Neural progenitor cell (in vitro differentiated cells): ENCODE results near the gene UBL7. TPM values are rescaled to one million over a fixed set of nuclear protein-coding genes. Genes with fewer than 3 reads are reported as not detected.

Experiments
- DNase-seq: peaks from one replicate; pipeline ENCODE4 v3.0.0-alpha.2; 2016; ENCODE audit warnings: low spot score
- H2AFZ ChIP-seq: fragments of 200-600 bp; sonication (generic); replicated peaks from 2 replicates; pipeline ENCODE4 v1.6.1; 2016; ENCODE audit warnings: antibody characterized with exemption
- H3F3A ChIP-seq: fragments of 200-600 bp; sonication (generic); 2 replicates; pipeline ENCODE4 v1.6.1; 2016; ENCODE audit warnings: antibody characterized with exemption, low read depth
- H3K27ac ChIP-seq: fragments of 200-600 bp; sonication (generic); 2 replicates; pipeline ENCODE4 v1.5.1; 2016; ENCODE audit warnings: mild to moderate bottlenecking
- H3K27me3 ChIP-seq: fragments of 200-600 bp; sonication (generic); 2 replicates; pipeline ENCODE4 v1.6.1; 2016; ENCODE audit warnings: mild to moderate bottlenecking, moderate library complexity
- H3K36me3 ChIP-seq: fragments of 200-600 bp; sonication (generic); 2 replicates; pipeline ENCODE4 v1.5.1; 2016
- H3K4me1 ChIP-seq: fragments of 200-600 bp; sonication (generic); 2 replicates; pipeline ENCODE4 v1.6.1; 2016; ENCODE audit warnings: mixed run types
- H3K4me2 ChIP-seq: fragments of 200-600 bp; sonication (generic); 2 replicates; pipeline ENCODE4 v1.6.1; 2016
- H3K4me3 ChIP-seq: fragments of 200-600 bp; sonication (generic); 2 replicates; pipeline ENCODE4 v1.5.1; 2016
- H3K79me2 ChIP-seq: fragments of 200-600 bp; sonication (generic); 2 replicates; pipeline ENCODE4 v1.6.1; 2016; ENCODE audit warnings: low read depth
- H3K9ac ChIP-seq: fragments of 200-600 bp; sonication (generic); 2 replicates; pipeline ENCODE4 v1.6.1; 2016
- H3K9me3 ChIP-seq: fragments of 200-600 bp; sonication (generic); 2 replicates; pipeline ENCODE4 v1.5.1; 2016; ENCODE audit warnings: low read depth
- H4K20me1 ChIP-seq: fragments of 200-600 bp; sonication (generic); 2 replicates; pipeline ENCODE4 v1.6.1; 2016; ENCODE audit warnings: low read depth
- H3K27ac Mint-ChIP-seq: 3 replicates; pipeline ENCODE4 v1.8.0; 2021; ENCODE audit warnings: mixed read lengths
- H3K27me3 Mint-ChIP-seq: 2 replicates; pipeline ENCODE4 v1.8.0; 2022; ENCODE audit warnings: low read depth, mild to moderate bottlenecking, inconsistent platforms, moderate library complexity, mixed read lengths; ENCODE audit not compliant: insufficient read depth
- H3K36me3 Mint-ChIP-seq: 3 replicates; pipeline ENCODE4 v1.8.0; 2021; ENCODE audit warnings: mixed read lengths
- H3K4me1 Mint-ChIP-seq: 3 replicates; pipeline ENCODE4 v1.8.0; 2021; ENCODE audit warnings: mixed read lengths
- H3K4me3 Mint-ChIP-seq: 3 replicates; pipeline ENCODE4 v1.8.0; 2021; ENCODE audit warnings: mild to moderate bottlenecking, moderate library complexity, mixed read lengths
- H3K9me3 Mint-ChIP-seq: 3 replicates; pipeline ENCODE4 v1.8.0; 2020; ENCODE audit warnings: mixed read lengths
- EZH2 ChIP-seq: fragments of 200-600 bp; sonication (generic); IDR thresholded peaks from 2 replicates; pipeline ENCODE4 v1.6.1; 2017; ENCODE audit warnings: antibody characterized with exemption, mild to moderate bottlenecking, moderate library complexity
- EZH2phosphoT487 ChIP-seq: fragments of 200-600 bp; sonication (generic); IDR thresholded peaks from 2 replicates; pipeline ENCODE4 v1.6.1; 2017; ENCODE audit warnings: antibody characterized with exemption
- total RNA-seq: library from RNA; depleted of rRNA; stranded (reverse); fragments of >200 nt; gene quantifications from 2 replicates; pipeline ENCODE4 v1.2.3, GENCODE V29; 2015; ENCODE audit warnings: low replicate concordance
- TF ChIP-seq, protein P1 (sequence below): fragments of 200-600 bp; sonication (generic); IDR thresholded peaks from 2 replicates; pipeline ENCODE4 v1.5.1; 2017; ENCODE audit warnings: antibody characterized with exemption, mild to moderate bottlenecking

The UBL7 gene
- total RNA-seq, 1 donor from 2014 or later: 60.4 TPM

DNA sequence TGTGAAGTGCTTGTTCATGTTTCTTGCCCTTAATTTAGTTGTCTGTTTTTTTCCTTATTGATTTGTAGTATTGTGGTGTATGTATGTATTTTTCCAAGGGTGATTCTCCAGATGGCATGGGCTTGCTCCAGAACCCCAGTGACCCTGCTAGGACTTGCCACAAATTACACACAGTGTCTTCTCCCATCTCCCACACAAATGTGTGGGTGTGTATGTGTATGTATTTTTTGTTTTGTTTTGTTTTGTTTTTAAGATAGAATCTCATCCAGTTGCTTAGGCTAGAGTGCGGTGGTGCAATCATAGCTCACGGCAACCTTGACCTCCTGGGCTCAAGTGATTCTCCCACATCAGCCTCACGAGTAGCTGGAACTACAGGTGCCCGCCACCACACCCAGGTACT is 43.9 kb upstream of the UBL7 start:
- Mint-ChIP-seq H3K36me3 (peaks cover 11% of the 10 kb centered on the region), H3K4me3 (no peak overlapping the region), H3K27ac (no peak overlapping the region), H3K27me3 (peaks cover 4% of the 10 kb centered on the region), H3K9me3 (no peaks in the 10 kb centered on the region), H3K4me1 (no peaks in the 10 kb centered on the region)
- no peaks in the 10 kb centered on the region for H3K4me1 ChIP-seq
- no peak for TF ChIP-seq EZH2phosphoT487
- no peak for TF ChIP-seq EZH2
- TF ChIP-seq, protein P1, sequence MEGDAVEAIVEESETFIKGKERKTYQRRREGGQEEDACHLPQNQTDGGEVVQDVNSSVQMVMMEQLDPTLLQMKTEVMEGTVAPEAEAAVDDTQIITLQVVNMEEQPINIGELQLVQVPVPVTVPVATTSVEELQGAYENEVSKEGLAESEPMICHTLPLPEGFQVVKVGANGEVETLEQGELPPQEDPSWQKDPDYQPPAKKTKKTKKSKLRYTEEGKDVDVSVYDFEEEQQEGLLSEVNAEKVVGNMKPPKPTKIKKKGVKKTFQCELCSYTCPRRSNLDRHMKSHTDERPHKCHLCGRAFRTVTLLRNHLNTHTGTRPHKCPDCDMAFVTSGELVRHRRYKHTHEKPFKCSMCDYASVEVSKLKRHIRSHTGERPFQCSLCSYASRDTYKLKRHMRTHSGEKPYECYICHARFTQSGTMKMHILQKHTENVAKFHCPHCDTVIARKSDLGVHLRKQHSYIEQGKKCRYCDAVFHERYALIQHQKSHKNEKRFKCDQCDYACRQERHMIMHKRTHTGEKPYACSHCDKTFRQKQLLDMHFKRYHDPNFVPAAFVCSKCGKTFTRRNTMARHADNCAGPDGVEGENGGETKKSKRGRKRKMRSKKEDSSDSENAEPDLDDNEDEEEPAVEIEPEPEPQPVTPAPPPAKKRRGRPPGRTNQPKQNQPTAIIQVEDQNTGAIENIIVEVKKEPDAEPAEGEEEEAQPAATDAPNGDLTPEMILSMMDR: no peak
- no peaks in the 10 kb centered on the region for H3K79me2 ChIP-seq
- H4K20me1 ChIP-seq: no peaks in the 10 kb centered on the region
- H3K9me3 ChIP-seq: no peaks in the 10 kb centered on the region
- H3K4me3 ChIP-seq: no peak overlapping the region
- H3K9ac ChIP-seq: no peak overlapping the region
- H3K4me2 ChIP-seq: no peak overlapping the region
- H2AFZ ChIP-seq: no peak overlapping the region
- no peaks in the 10 kb centered on the region for H3F3A ChIP-seq
- no peak for DNase-seq
- no peak overlapping the region for H3K27ac ChIP-seq
- H3K27me3 ChIP-seq: no peaks in the 10 kb centered on the region
- no peaks in the 10 kb centered on the region for H3K36me3 ChIP-seq

DNA sequence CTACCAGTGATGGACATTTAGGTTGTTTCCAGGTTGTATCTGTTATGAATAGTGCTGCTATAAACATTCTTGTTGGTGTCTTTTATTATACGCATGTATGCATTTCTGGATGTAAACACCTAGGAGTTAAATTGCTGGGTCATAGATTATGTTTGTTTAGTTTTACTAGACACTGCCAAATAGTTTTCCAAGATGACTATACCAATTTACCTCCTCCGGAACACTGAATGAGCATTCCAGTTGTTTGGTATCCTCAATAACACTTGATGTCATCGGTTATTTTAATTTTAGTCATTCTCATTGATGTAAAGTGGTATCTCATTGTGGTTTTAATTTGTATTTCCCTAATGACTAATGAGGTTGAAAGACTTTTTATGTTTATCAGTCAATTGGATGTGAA is 43.5 kb upstream of the UBL7 start:
- TF ChIP-seq EZH2 (no peak), EZH2phosphoT487 (no peak)
- TF ChIP-seq, protein P1: no peak
- H2AFZ ChIP-seq: no peak overlapping the region
- DNase-seq: no peak
- no peaks in the 10 kb centered on the region for H4K20me1 ChIP-seq
- Mint-ChIP-seq H3K4me1 (no peaks in the 10 kb centered on the region), H3K9me3 (no peaks in the 10 kb centered on the region), H3K27ac (no peak overlapping the region), H3K27me3 (peaks cover 4% of the 10 kb centered on the region), H3K4me3 (no peak overlapping the region), H3K36me3 (peaks cover 11% of the 10 kb centered on the region)
- H3K9me3 ChIP-seq: no peaks in the 10 kb centered on the region
- no peaks in the 10 kb centered on the region for H3K79me2 ChIP-seq
- H3K36me3 ChIP-seq: no peaks in the 10 kb centered on the region
- no peaks in the 10 kb centered on the region for H3K4me1 ChIP-seq
- H3K27me3 ChIP-seq: no peaks in the 10 kb centered on the region
- no peak overlapping the region for H3K4me2 ChIP-seq
- no peak overlapping the region for H3K27ac ChIP-seq
- H3F3A ChIP-seq: no peaks in the 10 kb centered on the region
- H3K4me3 ChIP-seq: no peak overlapping the region
- no peak overlapping the region for H3K9ac ChIP-seq

DNA sequence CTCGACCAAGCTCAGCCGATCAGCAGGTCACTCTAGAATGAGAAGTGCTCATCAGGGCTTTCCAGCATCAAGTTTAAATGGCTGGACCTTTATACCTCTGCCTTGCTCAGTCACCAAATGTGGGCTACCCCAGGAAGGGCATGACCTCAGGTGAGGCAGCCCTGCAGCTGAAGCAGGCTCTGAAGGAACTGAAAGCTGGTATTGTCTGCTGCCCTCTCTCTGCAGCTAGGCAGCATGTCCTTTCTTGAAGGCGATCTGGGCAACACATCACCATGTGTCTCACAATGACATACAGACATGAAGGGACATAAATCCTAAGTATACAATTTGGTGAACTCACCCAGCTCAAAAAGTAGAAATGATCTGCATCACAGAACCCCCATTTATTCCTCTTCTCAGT is 41.3 kb upstream of the UBL7 start:
- TF ChIP-seq, protein P1: no peak
- TF ChIP-seq EZH2: no peak
- no peak for TF ChIP-seq EZH2phosphoT487
- Histone ChIP-seq H3K27me3 (no peaks in the 10 kb centered on the region), H3K4me1 (no peaks in the 10 kb centered on the region), H3K79me2 (no peaks in the 10 kb centered on the region), H3K27ac (no peak overlapping the region), H3K4me2 (no peak overlapping the region), H3K4me3 (no peak overlapping the region), H3F3A (no peaks in the 10 kb centered on the region), H3K36me3 (no peaks in the 10 kb centered on the region), H4K20me1 (no peaks in the 10 kb centered on the region), H3K9ac (no peak overlapping the region), H2AFZ (no peak overlapping the region), H3K9me3 (no peaks in the 10 kb centered on the region)
- peaks cover 11% of the 10 kb centered on the region for H3K36me3 Mint-ChIP-seq
- H3K4me1 Mint-ChIP-seq: no peaks in the 10 kb centered on the region
- no peak overlapping the region for H3K27ac Mint-ChIP-seq
- peaks cover 4% of the 10 kb centered on the region for H3K27me3 Mint-ChIP-seq
- no peak overlapping the region for H3K4me3 Mint-ChIP-seq
- DNase-seq: no peak
- H3K9me3 Mint-ChIP-seq: no peaks in the 10 kb centered on the region

DNA sequence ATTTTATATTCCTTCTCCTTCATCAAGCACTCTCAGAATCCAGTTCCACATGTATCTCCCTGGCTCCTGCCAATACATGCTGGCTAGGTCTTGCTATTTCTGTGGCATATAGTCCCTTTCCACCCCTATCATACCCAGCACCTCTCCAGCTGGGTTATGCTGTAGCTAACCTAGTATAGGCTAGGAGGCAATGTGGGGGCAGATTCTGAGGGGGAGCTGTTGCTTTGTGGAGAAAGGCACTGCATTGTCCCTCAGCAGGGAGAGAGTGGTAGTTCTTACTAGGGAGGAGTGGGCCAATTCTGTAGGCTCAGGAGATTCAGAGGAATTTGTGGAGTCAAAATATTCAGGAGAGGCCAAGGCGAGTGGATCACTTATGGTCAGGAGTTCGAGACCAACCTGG is 39.4 kb upstream of the UBL7 start:
- Histone ChIP-seq H3K36me3 (no peaks in the 10 kb centered on the region), H2AFZ (no peak overlapping the region), H3K79me2 (no peaks in the 10 kb centered on the region), H3K9ac (no peak overlapping the region), H3K4me1 (no peaks in the 10 kb centered on the region), H3K4me3 (no peak overlapping the region), H3K4me2 (no peak overlapping the region), H3F3A (no peaks in the 10 kb centered on the region), H3K9me3 (no peaks in the 10 kb centered on the region), H4K20me1 (no peaks in the 10 kb centered on the region), H3K27me3 (no peaks in the 10 kb centered on the region), H3K27ac (no peak overlapping the region)
- no peaks in the 10 kb centered on the region for H3K9me3 Mint-ChIP-seq
- DNase-seq: no peak
- H3K27ac Mint-ChIP-seq: peak overlapping the region; percentile 5
- no peak overlapping the region for H3K4me3 Mint-ChIP-seq
- peaks cover 11% of the 10 kb centered on the region for H3K36me3 Mint-ChIP-seq
- H3K27me3 Mint-ChIP-seq: peaks cover 4% of the 10 kb centered on the region
- no peaks in the 10 kb centered on the region for H3K4me1 Mint-ChIP-seq
- TF ChIP-seq EZH2phosphoT487: no peak
- TF ChIP-seq EZH2: no peak
- TF ChIP-seq, protein P1: no peak
